HG03135 (cell line): ENCODE results near the gene CAMK2N2.

Experiments used
- ATAC-seq: cut with Tn5 transposase; IDR thresholded peaks from one replicate; pipeline ENCODE4 v1.9.1; 2021; ENCODE audit warnings: mild to moderate bottlenecking, moderate library complexity; ENCODE audit not compliant: unreplicated experiment

CAMK2N2 gene

DNA sequence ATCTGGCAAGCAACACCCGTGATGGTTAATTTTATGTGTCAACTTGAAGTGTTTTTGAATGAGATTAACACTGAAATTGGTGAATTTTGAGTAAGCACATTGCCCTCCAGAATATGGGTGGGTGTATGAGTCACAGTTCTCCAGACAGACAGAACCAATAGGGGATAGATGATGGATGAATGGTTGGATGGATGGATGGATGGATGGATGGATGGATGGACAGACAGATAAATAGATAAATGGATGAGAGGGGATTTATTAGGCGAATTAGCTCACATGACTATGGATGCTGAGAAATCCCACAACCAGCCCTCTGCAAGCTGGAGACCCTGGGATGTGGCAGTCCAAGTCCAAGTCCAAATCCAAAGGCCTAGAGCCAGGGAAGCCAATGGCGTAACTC is 37.4 kb downstream of the CAMK2N2 start:
- no peak for ATAC-seq

DNA sequence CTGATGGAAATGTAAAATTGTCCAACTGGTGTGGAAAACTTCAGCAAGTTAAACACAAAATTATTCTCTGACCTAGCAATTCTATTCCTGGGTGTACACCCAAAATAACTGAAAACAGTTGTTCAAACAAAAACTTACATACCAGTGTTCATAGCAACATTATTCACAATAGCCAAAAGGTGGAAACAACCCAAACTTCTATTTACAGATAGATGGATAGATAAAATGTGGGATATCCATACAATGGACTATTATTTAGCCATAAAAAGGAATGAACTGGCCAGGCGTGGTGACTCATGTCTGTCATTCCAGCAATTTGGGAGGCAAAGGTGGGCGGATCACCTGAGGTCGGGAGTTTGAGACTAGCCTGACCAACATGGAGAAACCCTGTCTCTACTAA is 38.8 kb downstream of the CAMK2N2 start:
- no peak for ATAC-seq

DNA sequence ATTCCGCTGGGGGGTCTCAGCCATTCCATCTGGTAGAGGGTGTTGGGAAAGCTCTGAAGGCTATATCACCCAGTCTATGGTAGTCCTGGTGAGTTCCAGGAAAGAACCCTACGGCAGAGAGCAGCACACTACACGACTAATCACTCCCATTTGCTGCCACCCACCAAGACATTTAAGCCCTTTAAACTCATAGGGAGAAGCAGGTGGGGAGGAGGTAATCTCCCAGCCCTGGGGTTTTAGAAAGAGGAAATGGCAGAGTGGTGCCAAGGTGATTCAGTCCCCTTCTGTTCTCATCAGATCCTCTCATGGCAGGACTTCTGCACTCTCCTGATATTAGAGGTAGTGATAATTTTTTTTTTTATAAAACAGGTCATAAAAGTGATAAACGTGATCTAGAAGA is 42.5 kb downstream of the CAMK2N2 start:
- no peak for ATAC-seq

DNA sequence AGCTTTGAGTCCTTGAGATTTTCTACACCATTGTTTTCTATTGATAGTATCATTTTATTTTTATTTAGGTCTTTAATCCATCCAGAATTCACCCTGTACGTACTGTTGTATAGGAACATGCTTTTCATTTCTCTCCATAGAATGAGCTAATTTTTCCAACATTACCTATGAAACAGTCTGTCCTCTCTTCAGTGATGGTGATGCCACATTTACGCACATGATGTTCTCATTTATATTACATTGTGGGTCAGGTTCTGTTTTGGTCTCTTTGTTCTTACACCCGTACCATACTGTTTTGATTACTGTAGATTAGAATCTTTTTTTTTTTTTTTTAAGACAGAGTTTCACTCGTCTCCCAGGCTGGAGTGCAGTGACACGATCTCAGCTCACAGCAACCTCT is 49.6 kb downstream of the CAMK2N2 start:
- no peak for ATAC-seq

DNA sequence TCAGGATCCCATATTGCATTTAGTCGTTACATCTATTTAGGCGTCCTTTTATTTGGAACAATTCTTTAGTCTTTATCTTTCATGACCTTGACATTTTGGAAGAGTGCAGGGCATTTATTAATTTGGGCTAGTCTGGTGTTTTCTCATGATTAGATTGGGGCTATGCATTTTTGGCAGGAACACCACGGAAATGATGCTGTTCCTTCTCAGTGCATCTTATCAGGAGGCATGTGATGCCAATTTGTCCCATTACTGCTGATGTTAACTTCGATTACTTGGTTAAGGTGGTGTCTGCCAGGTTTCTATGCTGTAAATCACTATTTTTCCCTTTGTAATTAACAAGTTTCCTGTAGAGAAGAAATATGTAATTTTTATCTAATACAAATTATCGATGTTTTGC is 50.1 kb downstream of the CAMK2N2 start:
- no peak for ATAC-seq
